GM12878 (cell line): ENCODE results near the gene MAGI1. TPM values are rescaled to one million over a fixed set of nuclear protein-coding genes. Genes with fewer than 3 reads are reported as not detected.

Experiments used
- ATAC-seq: fragments of 200-7000 bp; cut with Tn5 transposase; 3 replicates; pipeline ENCODE4 v1.9.1; 2020; ENCODE audit warnings: mild to moderate bottlenecking, moderate library complexity
- BruUV-seq: library from RNA; stranded (reverse); fragments of 400-500 nt; replicated peaks from 2 replicates; lab custom pipeline; 2021; lab: Mats Ljungman, UMichigan
- CTCF ChIA-PET: fragments of 300-600 bp; sonication (Branson Sonifier 250); formaldehyde crosslinking; extraction: SDS; loops from one replicate; lab custom pipeline; 2021; ENCODE audit warnings: inconsistent platforms; lab: Yijun Ruan, JAX
- POLR2A ChIA-PET: fragments of 350-600 bp; formaldehyde crosslinking; extraction: SDS; loops from one replicate; lab custom pipeline; 2021; ENCODE audit warnings: inconsistent platforms; lab: Charles Lee
- RAD21 ChIA-PET: fragments of 300-600 bp; sonication (Branson Sonifier 250); formaldehyde crosslinking; loops from one replicate; lab custom pipeline; 2023; ENCODE audit warnings: antibody characterized with exemption; ENCODE audit not compliant: unreplicated experiment; lab: Charles Lee
- SMC1A ChIA-PET: fragments of 300-600 bp; sonication (Branson Sonifier 250); formaldehyde crosslinking; loops from one replicate; lab custom pipeline; 2023; ENCODE audit not compliant: unreplicated experiment, uncharacterized antibody; lab: Charles Lee
- DNase-seq: peaks from one replicate; pipeline ENCODE4 v3.0.0-alpha.2; 2011; ENCODE audit warnings: low read depth, low spot score
- FAIRE-seq: peaks from 3 replicates; lab custom pipeline; 2011; peaks lifted over from hg19 to GRCh38; lab: Jason Lieb, UNC
- H2AFZ ChIP-seq: 2 replicates; pipeline ENCODE4 v1.6.0; 2011; ENCODE audit warnings: low read depth, low read length, control low read depth; ENCODE audit not compliant: control insufficient read depth
- H3K27ac ChIP-seq: 2 replicates; pipeline ENCODE4 v1.5.1; 2011; ENCODE audit warnings: control low read depth; ENCODE audit not compliant: control insufficient read depth, insufficient read depth
- H3K27me3 ChIP-seq, 2 experiments: replicated peaks in 1 of 2; 2 replicates each; pipeline versions ENCODE4 v1.6.0 to v1.6.1; 2011; ENCODE audit warnings: low read length in 1 of 2; ENCODE audit not compliant: control insufficient read depth in 2 of 2, insufficient read depth in 2 of 2
- H3K36me3 ChIP-seq, 2 experiments: 2 replicates each; pipeline ENCODE4 v1.5.1; 2011; ENCODE audit warnings: low read length in 1 of 2; ENCODE audit not compliant: control insufficient read depth in 2 of 2, insufficient read depth in 2 of 2
- H3K4me1 ChIP-seq: 2 replicates; pipeline ENCODE4 v1.6.1; 2011; ENCODE audit warnings: mild to moderate bottlenecking, low read length, moderate library complexity, mixed read lengths; ENCODE audit not compliant: control insufficient read depth, insufficient read depth
- H3K4me2 ChIP-seq: 2 replicates; pipeline ENCODE4 v1.6.0; 2011; ENCODE audit warnings: control low read depth; ENCODE audit not compliant: control insufficient read depth, insufficient read depth
- H3K4me3 ChIP-seq: fragments of 200-600 bp; sonication (generic); 2 replicates; pipeline ENCODE4 v1.5.1; 2016
- H3K79me2 ChIP-seq: 2 replicates; pipeline ENCODE4 v1.6.0; 2011; ENCODE audit warnings: low read length; ENCODE audit not compliant: control insufficient read depth, insufficient read depth
- H3K9ac ChIP-seq: 2 replicates; pipeline ENCODE4 v1.8.0; 2011; ENCODE audit warnings: low read length, control low read depth, mixed read lengths; ENCODE audit not compliant: control insufficient read depth, insufficient read depth
- H3K9me3 ChIP-seq: replicated peaks from 3 replicates; pipeline ENCODE4 v1.5.1; 2011; ENCODE audit warnings: mild to moderate bottlenecking, low read length; ENCODE audit not compliant: control insufficient read depth, insufficient read depth
- H4K20me1 ChIP-seq: 2 replicates; pipeline ENCODE4 v1.6.0; 2011; ENCODE audit not compliant: control insufficient read depth, insufficient read depth
- BACH1 ChIP-seq: fragments of 450-650 bp; IDR thresholded peaks from 2 replicates; pipeline ENCODE4 v1.6.1; 2017; ENCODE audit warnings: mild to moderate bottlenecking, borderline replicate concordance
- CHD2 ChIP-seq: IDR thresholded peaks from 2 replicates; pipeline ENCODE4 v1.6.1; 2011; ENCODE audit warnings: low read depth, low read length, improper control_type of control experiment, borderline replicate concordance
- CREM ChIP-seq: IDR thresholded peaks from 2 replicates; pipeline ENCODE4 v1.6.1; 2014; ENCODE audit warnings: antibody characterized with exemption, low read depth
- CTCF ChIP-seq, 3 experiments: IDR thresholded peaks in 2 of 3; conservative IDR thresholded peaks in 1 of 3; 2 replicates each; pipeline ENCODE4 v1.5.1; 2011; ENCODE audit warnings: low read depth in 3 of 3, low read length in 3 of 3, mild to moderate bottlenecking in 3 of 3, control low read depth in 2 of 3, moderate library complexity in 2 of 3, inconsistent platforms in 1 of 3, mixed read lengths in 1 of 3; ENCODE audit not compliant: control insufficient read depth in 2 of 3, insufficient read depth in 1 of 3; ENCODE audit errors: extremely low read depth in 1 of 3
- EED ChIP-seq: sonication (generic); IDR thresholded peaks from 2 replicates; pipeline ENCODE4 v1.6.1; 2016; ENCODE audit warnings: antibody characterized with exemption, low read depth
- IKZF1 ChIP-seq: fragments of 450-650 bp; conservative IDR thresholded peaks from 2 replicates; pipeline ENCODE4 v1.6.1; 2017; ENCODE audit warnings: antibody characterized with exemption, mild to moderate bottlenecking
- LARP7 ChIP-seq: fragments of 450-650 bp; IDR thresholded peaks from 2 replicates; pipeline ENCODE4 v1.6.1; 2017; ENCODE audit warnings: mild to moderate bottlenecking
- NFYB ChIP-seq: IDR thresholded peaks from 2 replicates; pipeline ENCODE4 v1.6.1; 2011; ENCODE audit warnings: low read depth, mild to moderate bottlenecking, low read length, improper control_type of control experiment, moderate library complexity; ENCODE audit not compliant: insufficient read depth
- NKRF ChIP-seq: fragments of 450-650 bp; conservative IDR thresholded peaks from 2 replicates; pipeline ENCODE4 v1.6.1; 2017; ENCODE audit warnings: mild to moderate bottlenecking, moderate library complexity
- PBX3 ChIP-seq: IDR thresholded peaks from 2 replicates; pipeline ENCODE4 v1.6.1; 2011; ENCODE audit warnings: mild to moderate bottlenecking, low read depth, low read length, moderate library complexity; ENCODE audit not compliant: insufficient replicate concordance
- POLR2AphosphoS2 ChIP-seq: IDR thresholded peaks from 2 replicates; pipeline ENCODE4 v1.6.1; 2011; ENCODE audit warnings: low read depth, mild to moderate bottlenecking, low read length, improper control_type of control experiment, moderate library complexity
- RB1 ChIP-seq: fragments of 450-650 bp; formaldehyde crosslinking; IDR thresholded peaks from 2 replicates; pipeline ENCODE4 v1.6.1; 2017; ENCODE audit warnings: mild to moderate bottlenecking, borderline replicate concordance
- RBBP5 ChIP-seq: fragments of 200-600 bp; sonication (generic); conservative IDR thresholded peaks from 2 replicates; pipeline ENCODE4 v1.6.1; 2016
- RCOR1 ChIP-seq: conservative IDR thresholded peaks from 2 replicates; pipeline ENCODE4 v1.6.1; 2012; ENCODE audit warnings: low read depth, low read length, improper control_type of control experiment
- ZNF217 ChIP-seq: fragments of 450-650 bp; IDR thresholded peaks from 2 replicates; pipeline ENCODE4 v1.6.1; 2017; ENCODE audit warnings: antibody characterized with exemption, mild to moderate bottlenecking
- WGBS: methylation state at CpG from one replicate; pipeline ENCODE4 v1.1.6; 2016; ENCODE audit warnings: low lambda C conversion rate; ENCODE audit not compliant: insufficient replicate concordance, insufficient coverage; ENCODE audit errors: missing lambda C conversion rate; 5-methylcytosine and 5-hydroxymethylcytosine counted together
- in situ Hi-C: fragments of 300-500 bp; cut with MboI; formaldehyde crosslinking; loops from 9 replicates; pipeline ENCODE4 v1.14.3; 2018; ENCODE audit warnings: mixed read lengths
- intact Hi-C: fragments of 100-400 bp; cut with micrococcal nuclease; formaldehyde crosslinking; loops from one replicate; pipeline ENCODE4 v1.14.2; 2022; ENCODE audit not compliant: unreplicated experiment
- polyA plus RNA-seq, 11 experiments: library from polyadenylated mRNA; depleted of rRNA in 4 of 11; unstranded in 6 of 11; stranded (reverse) in 5 of 11; fragments of >200 nt; fragmentation: Nextera tagmentation in 4 of 11; fragmentation: Illumina TruSeq in 1 of 11; extraction: Ambion mirVana in 4 of 11; extraction: Trizol in 1 of 11; gene quantifications; 1 replicate in 1 of 11; 2 replicates in 10 of 11; pipeline versions ENCODE4 v1.2.1 to v1.2.3, GENCODE V29; 2011 to 2016; ENCODE audit warnings: inconsistent platforms in 2 of 11, missing spikeins in 2 of 11, low read depth in 1 of 11
- total RNA-seq, 4 experiments: library from RNA; depleted of rRNA in 3 of 4; stranded (reverse); fragments of >200 nt in 3 of 4; fragmentation: Illumina TruSeq in 1 of 4; extraction: Trizol in 1 of 4; gene quantifications; 2 replicates each; pipeline versions ENCODE4 v1.2.1 to v1.2.3, GENCODE V29; 2013 to 2021
- TF ChIP-seq, protein P1 (sequence below): fragments of 450-650 bp; formaldehyde crosslinking; IDR thresholded peaks from 2 replicates; pipeline ENCODE4 v1.4.0; 2022; ENCODE audit warnings: mild to moderate bottlenecking, moderate library complexity

The MAGI1 gene
- total and polyA plus RNA-seq, 10 of the 15 experiments (the other 5 are each of a cell fraction or from before 2014, with no cell fraction given) = 0.02 to 3.3 (median 0.29) TPM; not detected in 1

DNA sequence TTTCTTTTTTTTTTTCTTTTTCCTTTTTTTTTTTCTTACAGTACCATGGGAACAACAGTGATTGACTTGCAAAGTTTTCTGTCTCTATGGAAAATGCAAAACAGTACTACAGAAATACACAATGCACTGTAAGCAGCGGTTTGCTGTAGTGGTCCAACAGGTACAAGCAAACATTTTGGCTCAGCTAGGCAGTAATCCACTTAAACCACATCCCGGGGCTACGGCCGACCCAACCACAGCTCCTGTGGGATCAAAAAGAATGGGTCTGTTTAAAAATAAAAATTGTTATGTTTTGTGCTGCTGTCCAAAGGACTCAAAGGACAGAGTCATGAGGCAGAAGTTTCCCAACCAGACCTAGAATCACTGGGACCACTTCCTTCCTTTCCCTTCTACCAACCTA lies 683.8 kb downstream of the MAGI1 start (continued):
- TF ChIP-seq CTCF (IDR thresholded peaks at IDR 0.05 in 2 of 3, conservative IDR thresholded peaks at IDR 0.05 in 1 of 3; ENCODE audit: control insufficient read depth in 2 of 3, extremely low read depth in 1 of 3, insufficient read depth in 1 of 3, low read depth in 3 of 3, low read length in 3 of 3) = no peak
- TF ChIP-seq BACH1 = no peak
- TF ChIP-seq NFYB = no peak

DNA sequence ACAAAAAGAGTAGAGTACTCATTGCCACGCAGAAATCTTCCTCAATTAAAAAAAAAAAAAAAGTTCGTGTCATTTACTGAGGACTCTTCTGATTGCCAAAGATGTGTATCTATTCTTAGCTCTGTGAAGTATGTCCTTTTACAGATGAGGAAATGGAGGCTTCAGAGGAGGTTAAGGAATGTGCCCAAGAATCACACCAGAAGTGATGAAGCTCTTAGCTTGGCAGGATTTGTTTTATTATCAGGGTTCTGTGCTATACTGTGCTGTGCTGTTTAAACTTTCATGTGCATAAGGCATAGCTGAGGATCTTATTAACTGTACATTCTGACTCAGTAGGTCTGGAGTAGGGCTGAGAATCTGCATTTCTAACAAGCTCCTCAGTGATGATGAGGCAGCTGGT lies 685.8 kb downstream of the MAGI1 start:
- BruUV-seq = no TSS peak
- ATAC-seq (no peak), DNase-seq (no peak), FAIRE-seq (no peak)
- CTCF ChIA-PET = no interaction called here
- in situ Hi-C loops = no loop called here
- intact Hi-C loops = no loop called here
- no peaks in the 10 kb centered on the region for H3K79me2 ChIP-seq
- no peak overlapping the region for H2AFZ ChIP-seq
- H3K36me3 ChIP-seq = no peaks in the 10 kb centered on the region
- H3K9me3 ChIP-seq = no peaks in the 10 kb centered on the region
- no peaks in the 10 kb centered on the region for H4K20me1 ChIP-seq
- POLR2A ChIA-PET = no interaction called here
- no peaks in the 10 kb centered on the region for H3K4me1 ChIP-seq
- H3K27me3 ChIP-seq = no peaks in the 10 kb centered on the region; a peak in 1 of 4 replicates
- no peak overlapping the region for H3K4me2 ChIP-seq
- 8% methylated on average over 2 of the region's 2 CpGs for WGBS
- RAD21 ChIA-PET = no interaction called here
- no peak overlapping the region for H3K27ac ChIP-seq
- H3K9ac ChIP-seq = no peak overlapping the region
- SMC1A ChIA-PET = interaction anchor here (0.6 kb wide), 1 partner anchor 275 kb away, joined by 3 read pairs; no protein-coding TSS in a partner anchor
- H3K4me3 ChIP-seq = no peak overlapping the region
- TF ChIP-seq CREM = no peak
- TF ChIP-seq RBBP5 = no peak
- no peak for TF ChIP-seq CHD2
- TF ChIP-seq LARP7 = no peak
- no peak for TF ChIP-seq PBX3
- TF ChIP-seq RCOR1 = no peak
- TF ChIP-seq RB1 = no peak
- no peak for TF ChIP-seq NKRF
- no peak for TF ChIP-seq EED
- TF ChIP-seq IKZF1 = no peak
- TF ChIP-seq ZNF217 = no peak
- TF ChIP-seq POLR2AphosphoS2 = no peak
- TF ChIP-seq, protein P1, sequence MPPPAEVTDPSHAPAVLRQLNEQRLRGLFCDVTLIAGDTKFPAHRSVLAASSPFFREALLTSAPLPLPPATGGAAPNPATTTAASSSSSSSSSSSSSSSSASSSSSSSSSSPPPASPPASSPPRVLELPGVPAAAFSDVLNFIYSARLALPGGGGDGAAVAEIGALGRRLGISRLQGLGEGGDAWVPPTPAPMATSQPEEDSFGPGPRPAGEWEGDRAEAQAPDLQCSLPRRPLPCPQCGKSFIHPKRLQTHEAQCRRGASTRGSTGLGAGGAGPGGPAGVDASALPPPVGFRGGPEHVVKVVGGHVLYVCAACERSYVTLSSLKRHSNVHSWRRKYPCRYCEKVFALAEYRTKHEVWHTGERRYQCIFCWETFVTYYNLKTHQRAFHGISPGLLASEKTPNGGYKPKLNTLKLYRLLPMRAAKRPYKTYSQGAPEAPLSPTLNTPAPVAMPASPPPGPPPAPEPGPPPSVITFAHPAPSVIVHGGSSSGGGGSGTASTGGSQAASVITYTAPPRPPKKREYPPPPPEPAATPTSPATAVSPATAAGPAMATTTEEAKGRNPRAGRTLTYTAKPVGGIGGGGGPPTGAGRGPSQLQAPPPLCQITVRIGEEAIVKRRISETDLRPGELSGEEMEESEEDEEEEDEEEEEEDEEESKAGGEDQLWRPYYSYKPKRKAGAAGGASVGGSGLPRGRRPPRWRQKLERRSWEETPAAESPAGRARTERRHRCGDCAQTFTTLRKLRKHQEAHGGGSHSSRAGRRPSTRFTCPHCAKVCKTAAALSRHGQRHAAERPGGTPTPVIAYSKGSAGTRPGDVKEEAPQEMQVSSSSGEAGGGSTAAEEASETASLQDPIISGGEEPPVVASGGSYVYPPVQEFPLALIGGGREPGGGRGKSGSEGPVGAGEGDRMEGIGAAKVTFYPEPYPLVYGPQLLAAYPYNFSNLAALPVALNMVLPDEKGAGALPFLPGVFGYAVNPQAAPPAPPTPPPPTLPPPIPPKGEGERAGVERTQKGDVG (CRISPR knock-in tag) = no peak
